Measurements from ENCODE around the gene ATP1A2. TPM values are rescaled to one million over a fixed set of nuclear protein-coding genes. Genes with fewer than 3 reads are reported as not detected.

The ATP1A2 gene
- not detected for total RNA-seq

GRCh38 chr1:160115545-160116282, at the start of gene ATP1A2:
Gene ATP1A2 (plus strand): TSS chr1:160115759. CDS start chr1:160115862, 103 bp downstream.
- intact Hi-C loops (cut with DNase I, micrococcal nuclease): no loop called here
- H3K27me3 Mint-ChIP-seq: peaks cover 9% of the 10 kb centered on the region
- DNase-seq: no peak
- POLR2A ChIA-PET: no interaction called here
- CTCF ChIA-PET: no interaction called here
- H3K9me3 Mint-ChIP-seq (ENCODE audit: low read depth): no peaks in the 10 kb centered on the region
- H3K27ac Mint-ChIP-seq: no peak within 1 kb of the TSS
- no peak for ATAC-seq
- no peaks in the 10 kb centered on the region for H3K4me1 Mint-ChIP-seq
- H3K36me3 Mint-ChIP-seq (ENCODE audit: low read depth): no peaks in the 10 kb centered on the region
- H3K4me3 Mint-ChIP-seq: no peak within 1 kb of the TSS

GRCh38 chr1:160066829-160067745, 48.5 kb upstream of the ATP1A2 start:
- ATAC-seq (no peak), DNase-seq (no peak)
- Mint-ChIP-seq H3K27ac (no peak overlapping the region), H3K4me1 (peaks cover 20% of the 10 kb centered on the region), H3K36me3 (ENCODE audit: low read depth) (no peaks in the 10 kb centered on the region), H3K27me3 (peaks cover 22% of the 10 kb centered on the region), H3K9me3 (ENCODE audit: low read depth) (no peaks in the 10 kb centered on the region), H3K4me3 (no peak overlapping the region)
- ChIA-PET CTCF (interaction anchor here (0.5 to 38.5 kb wide), 6 partner anchors 6 to 995 kb away, joined by 3 to 636 read pairs (median 3); partner anchors contain the start of genes KCNJ10 and KCNJ9), POLR2A (no interaction called here)
- intact Hi-C loops (cut with DNase I, micrococcal nuclease): no loop called here

- intact Hi-C loops (cut with DNase I, micrococcal nuclease): no loop called here
- Mint-ChIP-seq H3K4me3 (no peak overlapping the region), H3K27me3 (peaks cover 26% of the 10 kb centered on the region)
Measured at GRCh38 chr1:160068225-160068624, 47.3 kb upstream of the ATP1A2 start.

GRCh38 chr1:160069460-160070231, 45.9 kb upstream of the ATP1A2 start, which contains the start of gene KCNJ10:
Gene KCNJ10 (minus strand): TSS chr1:160070160. CDS start chr1:160042532, 27,628 bp downstream.
- Mint-ChIP-seq H3K27ac (peak within 1 kb of the TSS; percentile 18), H3K9me3 (ENCODE audit: low read depth) (no peaks in the 10 kb centered on the region), H3K36me3 (ENCODE audit: low read depth) (no peaks in the 10 kb centered on the region), H3K4me1 (peaks cover 21% of the 10 kb centered on the region), H3K27me3 (peaks cover 32% of the 10 kb centered on the region), H3K4me3 (peak within 1 kb of the TSS; percentile 71)
- DNase-seq (no peak), ATAC-seq (peak; percentile 7)
- CTCF ChIA-PET: interaction anchor here (0.8 to 38.5 kb wide), 3 partner anchors 9 to 45 kb away, joined by 5 to 636 read pairs (median 636); partner anchors contain the start of genes KCNJ10 and KCNJ9
- intact Hi-C loops (cut with DNase I, micrococcal nuclease): no loop called here
- POLR2A ChIA-PET: no interaction called here

More at GRCh38 chr1:160068225-160068624, 47.3 kb upstream of the ATP1A2 start:
- CTCF ChIA-PET: interaction anchor here (0.7 to 38.5 kb wide), 3 partner anchors 7 to 81 kb away, joined by 3 to 636 read pairs (median 636); partner anchors contain the start of genes KCNJ10 and KCNJ9
- Mint-ChIP-seq H3K4me1 (peaks cover 21% of the 10 kb centered on the region), H3K9me3 (ENCODE audit: low read depth) (no peaks in the 10 kb centered on the region), H3K27ac (no peak overlapping the region), H3K36me3 (ENCODE audit: low read depth) (no peaks in the 10 kb centered on the region)
- no peak for ATAC-seq
- POLR2A ChIA-PET: no interaction called here
- no peak for DNase-seq

GRCh38 chr1:160070243-160071163, 45.1 kb upstream of the ATP1A2 start:
- Mint-ChIP-seq H3K27ac (peak overlapping the region; percentile 18), H3K9me3 (ENCODE audit: low read depth) (no peaks in the 10 kb centered on the region), H3K4me1 (peaks cover 21% of the 10 kb centered on the region), H3K4me3 (peak overlapping the region; percentile 71), H3K27me3 (peaks cover 38% of the 10 kb centered on the region), H3K36me3 (ENCODE audit: low read depth) (no peaks in the 10 kb centered on the region)
- DNase-seq (peak; percentile 71), ATAC-seq (peak; percentile 71)
- intact Hi-C loops (cut with DNase I, micrococcal nuclease): no loop called here
- ChIA-PET POLR2A (no interaction called here), CTCF (interaction anchor here (0.8 to 38.5 kb wide), 7 partner anchors 8 to 182 kb away, joined by 3 to 636 read pairs (median 5); partner anchors contain the start of genes IGSF9, KCNJ10 and KCNJ9)

GRCh38 chr1:160071289-160071688, 44.3 kb upstream of the ATP1A2 start:
- no peaks in the 10 kb centered on the region for H3K9me3 Mint-ChIP-seq (ENCODE audit: low read depth)
- H3K36me3 Mint-ChIP-seq (ENCODE audit: low read depth): no peaks in the 10 kb centered on the region
- H3K4me3 Mint-ChIP-seq: no peak overlapping the region
- DNase-seq: no peak
- ATAC-seq: no peak
- POLR2A ChIA-PET: interaction anchor here (1.4 kb wide), 1 partner anchor 9 kb away, joined by 3 read pairs; no protein-coding TSS in a partner anchor
- no peak overlapping the region for H3K27ac Mint-ChIP-seq
- peaks cover 21% of the 10 kb centered on the region for H3K4me1 Mint-ChIP-seq
- peaks cover 38% of the 10 kb centered on the region for H3K27me3 Mint-ChIP-seq
- intact Hi-C loops (cut with DNase I, micrococcal nuclease): no loop called here
- CTCF ChIA-PET: interaction anchor here (0.9 to 38.5 kb wide), 6 partner anchors 7 to 181 kb away, joined by 3 to 636 read pairs (median 4); partner anchors contain the start of genes IGSF9, KCNJ10 and KCNJ9

- no peak for DNase-seq
- intact Hi-C loops (cut with DNase I, micrococcal nuclease): no loop called here
- POLR2A ChIA-PET: no interaction called here
- peaks cover 43% of the 10 kb centered on the region for H3K27me3 Mint-ChIP-seq
- ATAC-seq: no peak
- no peaks in the 10 kb centered on the region for H3K9me3 Mint-ChIP-seq (ENCODE audit: low read depth)
- CTCF ChIA-PET: interaction anchor here (26.0 to 38.5 kb wide), 2 partner anchors 4 to 14 kb away, joined by 636 read pairs; partner anchors contain the start of genes KCNJ10 and KCNJ9
- H3K4me1 Mint-ChIP-seq: peaks cover 18% of the 10 kb centered on the region
- no peak overlapping the region for H3K27ac Mint-ChIP-seq
- no peaks in the 10 kb centered on the region for H3K36me3 Mint-ChIP-seq (ENCODE audit: low read depth)
- H3K4me3 Mint-ChIP-seq: no peak overlapping the region
Measured at GRCh38 chr1:160074865-160075264, 40.7 kb upstream of the ATP1A2 start.

GRCh38 chr1:160075836-160076235, 39.7 kb upstream of the ATP1A2 start:
- Mint-ChIP-seq H3K27ac (no peak overlapping the region), H3K9me3 (ENCODE audit: low read depth) (no peaks in the 10 kb centered on the region), H3K27me3 (peaks cover 44% of the 10 kb centered on the region), H3K36me3 (ENCODE audit: low read depth) (no peaks in the 10 kb centered on the region), H3K4me3 (no peak overlapping the region), H3K4me1 (peaks cover 21% of the 10 kb centered on the region)
- DNase-seq (no peak), ATAC-seq (no peak)
- intact Hi-C loops (cut with DNase I, micrococcal nuclease): no loop called here
- CTCF ChIA-PET: interaction anchor here (0.6 to 38.5 kb wide), 4 partner anchors 3 to 177 kb away, joined by 3 to 636 read pairs (median 321); partner anchors contain the start of genes KCNJ10 and KCNJ9
- POLR2A ChIA-PET: no interaction called here

- no peak for DNase-seq
- POLR2A ChIA-PET: no interaction called here
- ATAC-seq: no peak
- intact Hi-C loops (cut with DNase I, micrococcal nuclease): no loop called here
- Mint-ChIP-seq H3K27me3 (peaks cover 47% of the 10 kb centered on the region), H3K4me1 (peaks cover 25% of the 10 kb centered on the region), H3K9me3 (ENCODE audit: low read depth) (no peaks in the 10 kb centered on the region), H3K36me3 (ENCODE audit: low read depth) (no peaks in the 10 kb centered on the region), H3K27ac (no peak overlapping the region), H3K4me3 (no peak overlapping the region)
- CTCF ChIA-PET: interaction anchor here (1.2 to 38.5 kb wide), 3 partner anchors 2 to 176 kb away, joined by 6 to 636 read pairs (median 636); partner anchors contain the start of genes KCNJ10 and KCNJ9
Measured at GRCh38 chr1:160076295-160076694, 39.3 kb upstream of the ATP1A2 start.

GRCh38 chr1:160077486-160077885, 38.1 kb upstream of the ATP1A2 start:
- DNase-seq (no peak), ATAC-seq (no peak)
- no peaks in the 10 kb centered on the region for H3K36me3 Mint-ChIP-seq (ENCODE audit: low read depth)
- H3K4me3 Mint-ChIP-seq: no peak overlapping the region
- peaks cover 16% of the 10 kb centered on the region for H3K4me1 Mint-ChIP-seq
- peaks cover 46% of the 10 kb centered on the region for H3K27me3 Mint-ChIP-seq
- H3K27ac Mint-ChIP-seq: no peak overlapping the region
- intact Hi-C loops (cut with DNase I, micrococcal nuclease): no loop called here
- H3K9me3 Mint-ChIP-seq (ENCODE audit: low read depth): no peaks in the 10 kb centered on the region
- ChIA-PET POLR2A (no interaction called here), CTCF (interaction anchor here (0.6 to 38.5 kb wide), 16 partner anchors 1 to 936 kb away, joined by 3 to 636 read pairs (median 4); partner anchors contain the start of genes IGSF8, KCNJ10, KCNJ9 and PIGM)

All from activated CD4-positive, alpha-beta T cell treated with anti-CD3 and anti-CD28 coated beads for 36 hours (primary cell).